Measurements from ENCODE around the gene COL24A1.
A peak's percentile ranks its signal among the peaks of the same experiment; 100 is the strongest.
"Not testable (repeated sequence)": the region's sequence is repeated elsewhere in the genome, so short reads cannot be mapped to it uniquely, and the experiment has no call there.

COL24A1 gene

DNA sequence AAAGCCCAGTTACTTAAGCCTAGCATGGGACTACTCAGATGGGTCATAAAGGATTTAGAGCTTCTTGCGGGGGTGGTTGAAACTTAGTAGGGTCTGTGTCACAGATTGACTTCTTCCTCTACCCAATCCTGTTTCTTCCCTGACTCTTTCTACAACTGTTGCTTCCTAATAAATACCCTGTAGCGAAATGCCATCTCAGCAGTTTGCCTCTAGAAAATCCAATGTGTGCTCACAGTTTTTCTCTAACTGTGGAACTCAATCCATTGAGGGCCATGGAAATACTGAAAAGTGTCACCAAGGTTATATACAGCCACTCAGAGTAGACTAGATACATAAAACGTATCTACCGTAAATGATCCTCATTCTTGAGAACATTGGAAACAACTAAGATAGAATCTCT is 217.7 kb downstream of the COL24A1 start:
- DNase-seq (ENCODE audit: low read depth), result no peak
- H3K4me3 ChIP-seq (ENCODE audit: low read depth, low read length), result no peak overlapping the region

DNA sequence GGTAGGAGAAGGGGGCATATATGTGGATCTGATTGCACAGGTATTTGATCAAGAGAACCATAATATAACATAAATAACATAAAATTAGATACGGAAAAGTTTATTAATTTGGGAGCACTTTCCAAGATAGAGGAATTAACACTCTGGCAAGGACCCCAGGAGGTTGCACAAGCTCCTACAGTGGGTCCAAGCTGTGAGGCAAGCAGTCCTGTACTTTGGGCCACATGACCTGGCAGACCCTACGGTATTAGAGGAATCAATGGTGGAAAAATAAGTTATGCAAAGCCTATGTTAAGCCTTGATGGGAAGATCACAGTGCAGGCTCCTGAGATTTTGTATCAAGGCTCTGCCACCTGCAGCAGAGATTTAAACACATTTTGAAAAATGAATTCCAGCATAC is 220.1 kb downstream of the COL24A1 start:
- no peak overlapping the region for H3K4me3 ChIP-seq (ENCODE audit: low read depth, low read length)
- no peak for DNase-seq (ENCODE audit: low read depth)

DNA sequence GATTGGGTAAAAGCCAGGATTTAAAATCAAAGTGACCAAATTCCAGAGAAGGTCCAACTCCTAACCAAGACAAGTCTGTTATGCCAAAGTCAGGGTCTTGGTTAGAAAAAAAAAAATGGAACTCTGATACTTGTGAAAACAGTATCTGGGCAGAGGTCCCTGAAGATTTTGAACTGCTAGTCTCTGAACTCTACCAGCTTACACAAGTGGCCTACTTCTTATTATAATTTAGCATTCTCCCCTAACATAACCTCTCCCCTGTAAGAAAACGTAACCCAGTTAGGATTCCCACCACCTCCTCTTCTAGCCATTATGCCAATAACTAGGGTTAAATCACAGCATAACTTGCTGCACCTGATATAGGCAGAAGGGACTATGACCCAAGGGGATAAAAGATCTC is 220.5 kb downstream of the COL24A1 start:
- no peak overlapping the region for H3K4me3 ChIP-seq (ENCODE audit: low read depth, low read length)
- DNase-seq (ENCODE audit: low read depth), result no peak

DNA sequence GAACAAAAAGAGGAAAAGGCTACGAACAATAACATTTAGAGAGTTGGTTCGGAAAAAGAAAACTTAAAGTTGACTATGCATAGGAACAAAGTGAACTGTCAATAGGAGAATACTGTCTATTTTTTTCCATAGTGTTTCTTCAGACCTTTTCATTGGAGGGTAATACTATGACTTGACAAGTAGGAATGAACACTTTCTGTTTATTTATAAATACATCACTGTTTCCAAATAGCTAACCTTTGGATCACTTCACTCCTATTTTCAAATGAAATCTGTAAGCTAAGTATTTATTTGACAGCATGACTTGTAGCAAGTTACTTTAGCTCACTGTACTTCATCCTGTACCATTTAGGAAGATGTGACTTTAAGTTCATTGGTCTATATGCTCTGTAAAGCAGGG is 221.3 kb downstream of the COL24A1 start:
- H3K4me3 ChIP-seq (ENCODE audit: low read depth, low read length), result no peak overlapping the region
- no peak for DNase-seq (ENCODE audit: low read depth)

DNA sequence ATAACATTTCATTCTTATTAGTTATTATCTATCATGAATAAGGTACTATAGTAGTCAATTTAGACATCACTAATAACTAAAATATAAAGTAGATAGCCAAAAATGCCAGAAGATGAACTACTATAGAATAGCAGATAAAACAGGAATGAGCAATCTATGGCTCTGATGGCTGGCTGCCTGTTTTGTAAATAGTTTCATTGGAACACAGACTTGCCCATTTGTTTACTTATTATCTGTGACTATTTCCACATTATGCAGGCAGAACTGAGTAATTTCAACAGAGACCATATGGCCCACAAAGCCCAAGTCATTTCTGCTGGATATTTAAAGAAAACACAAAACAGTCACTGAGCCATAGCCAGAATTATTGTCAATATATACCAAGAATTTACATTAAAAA is 222.1 kb downstream of the COL24A1 start:
- H3K4me3 ChIP-seq (ENCODE audit: low read depth, low read length), result no peak overlapping the region
- DNase-seq (ENCODE audit: low read depth), result no peak

DNA sequence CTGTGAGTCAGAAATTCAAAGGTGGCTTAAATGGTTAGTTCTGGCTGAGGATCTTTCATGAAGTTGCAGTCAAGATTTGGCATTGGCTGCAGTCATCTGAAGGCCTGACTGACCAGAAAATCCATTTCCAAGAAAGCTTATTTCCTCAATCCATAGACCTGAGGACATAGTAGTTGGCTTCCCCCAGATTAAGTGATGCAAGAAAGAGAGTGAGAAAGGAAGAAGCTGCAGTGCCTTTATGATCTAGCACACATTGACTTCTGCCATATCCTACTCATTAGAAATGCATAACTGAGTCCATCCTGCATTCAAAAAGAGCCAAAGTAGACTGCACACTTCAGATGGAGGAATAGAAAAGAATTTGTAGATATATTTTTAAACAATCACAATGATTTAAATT is 222.6 kb downstream of the COL24A1 start:
- no peak overlapping the region for H3K4me3 ChIP-seq (ENCODE audit: low read depth, low read length)
- DNase-seq (ENCODE audit: low read depth), result peak; percentile 3

DNA sequence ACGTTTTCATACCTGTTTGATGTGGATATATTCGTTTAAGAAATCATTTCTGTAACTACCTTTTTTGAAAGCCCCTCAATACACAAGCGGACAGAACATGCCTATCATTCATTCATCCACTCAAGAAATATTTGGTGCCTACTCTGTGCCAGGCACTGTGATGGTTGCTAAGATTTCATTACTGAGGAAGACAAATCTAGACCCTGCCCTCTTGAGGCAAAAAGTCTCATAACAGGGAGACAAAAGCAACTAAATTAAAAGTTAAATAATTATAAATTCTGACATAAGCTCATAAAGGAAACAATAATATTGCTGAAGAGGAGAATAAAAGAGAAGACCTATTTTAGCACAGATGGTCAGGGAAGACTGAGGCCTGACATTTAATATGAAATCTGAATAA is 244.8 kb downstream of the COL24A1 start:
- no peak for DNase-seq (ENCODE audit: low read depth)
- H3K4me3 ChIP-seq (ENCODE audit: low read depth, low read length), result no peak overlapping the region

DNA sequence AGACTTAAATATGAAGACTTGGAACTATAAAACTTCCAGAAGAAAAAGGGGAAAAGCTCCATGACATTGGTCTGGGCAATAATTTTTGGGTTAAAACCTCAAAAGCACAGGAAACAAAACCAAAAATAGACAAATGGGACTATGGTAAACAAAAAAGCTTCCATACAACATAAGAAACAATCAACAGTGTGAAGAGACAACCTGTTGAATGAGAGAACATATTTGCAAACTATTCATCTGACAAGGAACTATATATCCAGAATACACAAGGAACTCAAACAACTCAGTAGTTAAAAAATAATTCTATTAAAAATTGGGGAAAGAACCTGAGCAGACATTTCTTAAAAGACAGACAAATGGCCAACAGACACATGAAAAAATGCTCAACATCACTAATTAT is 255.7 kb downstream of the COL24A1 start:
- DNase-seq (ENCODE audit: low read depth), result no peak
- no peak overlapping the region for H3K4me3 ChIP-seq (ENCODE audit: low read depth, low read length)

DNA sequence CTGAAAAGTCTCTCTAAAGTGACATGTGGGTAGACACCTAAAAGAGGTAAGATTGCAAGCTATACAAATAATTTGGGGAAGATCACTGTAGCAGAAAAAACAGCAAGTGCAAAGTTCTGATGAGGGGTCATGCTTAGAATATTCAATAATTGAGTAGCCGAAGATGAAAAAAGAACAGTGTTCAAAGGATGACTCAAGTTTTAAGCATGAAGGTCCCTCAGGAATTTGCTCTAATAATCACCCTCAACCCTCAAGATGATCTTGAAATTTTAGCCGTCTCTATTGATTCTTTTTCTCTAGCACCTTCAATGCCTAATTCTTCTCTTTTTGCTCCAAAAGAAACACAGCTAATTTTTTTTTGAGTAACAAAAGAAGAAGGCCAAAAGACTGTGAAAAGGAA is 257.7 kb downstream of the COL24A1 start:
- no peak overlapping the region for H3K4me3 ChIP-seq (ENCODE audit: low read depth, low read length)
- no peak for DNase-seq (ENCODE audit: low read depth)

DNA sequence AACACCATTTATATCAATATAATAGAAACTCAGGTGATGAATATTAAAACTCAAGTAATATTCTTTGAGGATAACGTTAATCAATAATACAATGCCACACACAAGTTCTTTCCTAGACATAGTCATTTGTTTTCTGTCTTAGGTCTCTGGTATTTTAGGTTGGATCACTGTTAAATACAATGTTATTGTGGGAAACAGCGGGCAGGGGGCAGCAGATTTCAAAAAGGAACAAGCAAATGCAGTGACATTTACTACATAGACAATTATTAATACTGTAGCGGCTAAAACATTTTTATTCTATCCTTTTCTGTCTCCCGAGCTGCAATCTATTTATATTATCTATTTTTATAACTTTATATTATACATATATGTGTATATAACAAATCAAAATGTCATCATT is 261.9 kb downstream of the COL24A1 start:
- DNase-seq (ENCODE audit: low read depth), result no peak

DNA sequence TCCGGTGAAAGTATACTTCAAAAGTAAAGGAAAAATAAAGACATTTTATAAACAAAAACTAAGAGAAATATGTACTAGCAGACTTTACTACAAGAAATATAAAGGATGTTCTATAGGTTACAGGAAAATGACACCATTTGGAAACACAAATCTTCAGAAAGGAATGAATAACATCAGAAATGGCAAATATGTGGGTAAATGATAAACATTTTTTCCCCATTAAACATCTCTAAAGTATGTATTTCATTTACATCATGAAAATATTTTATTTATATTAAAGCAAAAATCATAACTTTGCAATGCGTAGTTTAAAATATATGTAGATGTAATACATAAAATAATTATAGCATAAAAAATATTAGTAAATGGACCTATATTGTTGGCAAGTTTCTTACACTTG is 264.2 kb downstream of the COL24A1 start:
- no peak for DNase-seq (ENCODE audit: low read depth)
- no peak overlapping the region for H3K4me3 ChIP-seq (ENCODE audit: low read depth, low read length)

More for the DNA sequence above, 261.9 kb downstream of the COL24A1 start:
- H3K4me3 ChIP-seq (ENCODE audit: low read depth, low read length), result no peak overlapping the region

DNA sequence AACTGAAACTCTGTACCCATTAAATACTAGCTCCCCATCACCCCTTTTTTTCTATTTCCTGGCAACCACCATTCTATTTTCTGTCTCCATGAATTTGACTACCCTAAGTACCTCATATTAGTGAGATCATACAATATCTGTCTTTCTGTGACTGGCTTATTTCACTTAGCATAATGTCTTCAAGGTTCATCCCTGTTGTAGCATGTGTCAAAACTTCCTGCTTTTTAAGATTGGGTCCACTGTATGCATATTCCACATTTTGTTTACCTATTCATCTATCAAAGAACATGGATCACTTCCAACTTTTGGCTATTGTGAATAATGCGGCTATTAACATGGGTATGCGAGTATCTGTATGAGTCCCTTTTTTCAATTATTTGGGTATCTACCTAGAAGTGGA is 266.7 kb downstream of the COL24A1 start:
- DNase-seq (ENCODE audit: low read depth), result no peak
- no peak overlapping the region for H3K4me3 ChIP-seq (ENCODE audit: low read depth, low read length)

DNA sequence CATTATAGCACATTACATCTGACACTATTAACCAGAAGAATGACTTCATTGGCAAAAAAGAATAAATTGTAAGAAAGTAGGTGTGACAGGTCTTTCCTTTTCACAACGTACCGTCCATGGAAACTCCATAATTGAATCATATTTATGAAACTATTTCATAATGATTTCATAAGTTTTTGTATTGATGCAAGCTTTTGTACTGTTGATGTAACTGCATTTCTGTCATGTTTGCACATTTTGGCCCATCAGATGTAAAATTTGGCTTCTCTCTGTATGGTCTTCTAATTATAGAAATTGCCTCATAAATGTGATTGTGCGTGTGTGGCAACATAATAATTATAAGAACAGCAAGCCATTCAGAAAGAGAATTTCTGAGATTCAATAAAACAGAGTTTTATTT is 267.7 kb downstream of the COL24A1 start:
- no peak for DNase-seq (ENCODE audit: low read depth)
- H3K4me3 ChIP-seq (ENCODE audit: low read depth, low read length), result no peak overlapping the region

DNA sequence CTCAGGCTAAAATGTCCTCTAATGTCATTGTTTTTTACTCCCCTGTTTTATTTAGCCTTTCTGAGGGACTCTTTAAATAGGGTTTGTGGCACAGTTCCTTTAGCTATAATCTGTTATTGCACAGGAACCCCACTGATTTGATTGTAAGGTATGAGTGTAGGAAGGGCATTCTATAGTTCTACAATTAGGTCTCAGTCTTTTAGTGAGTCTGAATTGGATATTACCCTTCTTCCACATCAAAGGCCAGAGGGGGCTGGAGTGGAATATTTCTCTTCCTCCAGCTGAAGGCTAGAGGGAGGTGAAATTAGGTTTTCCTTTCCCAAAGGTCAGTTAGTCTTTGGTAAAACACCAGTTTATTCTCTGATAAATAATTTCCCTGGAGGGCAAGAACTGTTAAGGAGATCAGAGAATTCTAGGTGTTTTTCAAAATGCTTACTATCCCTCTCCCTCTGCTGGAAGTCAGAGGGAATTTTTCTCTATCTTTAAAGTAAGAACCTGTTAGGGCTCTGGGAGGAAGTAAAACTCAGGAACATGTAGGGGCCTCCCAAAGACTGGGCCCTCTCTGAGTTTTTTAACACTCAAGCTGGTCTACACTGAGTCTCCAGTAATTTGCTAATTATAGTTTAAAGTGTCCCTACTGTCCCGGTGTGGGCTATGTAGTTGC is 272.1 kb downstream of the COL24A1 start:
- no peak overlapping the region for H3K4me3 ChIP-seq (ENCODE audit: low read depth, low read length)
- no peak for DNase-seq (ENCODE audit: low read depth)

DNA sequence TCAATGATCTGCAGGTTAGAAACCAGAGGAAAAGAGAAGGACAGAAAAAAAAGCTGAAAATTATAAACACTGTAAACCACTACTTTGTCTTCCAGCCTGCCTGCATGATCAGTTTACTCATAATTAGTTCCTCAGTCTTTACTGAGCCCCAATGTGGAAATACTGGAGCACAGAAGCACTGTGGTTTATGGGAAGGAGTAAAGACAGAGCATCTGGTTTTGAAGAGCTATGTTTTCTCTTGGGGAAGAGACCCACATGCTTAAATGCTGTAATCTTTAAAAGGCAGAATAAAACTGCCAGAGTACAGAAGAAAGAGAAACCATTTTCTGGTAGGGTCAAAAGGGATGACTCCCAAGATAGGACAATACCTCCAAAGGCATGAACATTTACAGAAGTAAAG is 289.4 kb downstream of the COL24A1 start:
- DNase-seq (ENCODE audit: low read depth), result no peak
- H3K4me3 ChIP-seq (ENCODE audit: low read depth, low read length), result no peak overlapping the region

DNA sequence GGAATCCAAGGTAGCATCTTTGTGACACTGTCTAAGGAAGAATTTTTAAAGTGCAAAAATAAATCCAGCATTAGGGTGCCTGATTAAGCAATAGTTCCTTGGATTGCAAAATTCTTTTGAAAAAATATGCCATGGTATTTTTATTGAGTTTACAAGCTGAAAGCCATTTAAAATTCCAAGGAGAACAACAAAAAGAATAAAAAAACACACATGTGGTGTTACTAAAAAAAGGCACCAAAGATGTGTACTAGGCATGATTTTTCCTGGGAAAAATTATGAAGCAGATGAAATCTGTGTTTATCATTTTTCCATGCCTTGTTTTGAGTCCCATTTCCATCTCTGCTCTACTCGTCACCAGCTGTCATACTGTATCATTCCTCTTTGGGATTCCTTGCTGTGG is 291.4 kb downstream of the COL24A1 start:
- no peak overlapping the region for H3K4me3 ChIP-seq (ENCODE audit: low read depth, low read length)
- no peak for DNase-seq (ENCODE audit: low read depth)

DNA sequence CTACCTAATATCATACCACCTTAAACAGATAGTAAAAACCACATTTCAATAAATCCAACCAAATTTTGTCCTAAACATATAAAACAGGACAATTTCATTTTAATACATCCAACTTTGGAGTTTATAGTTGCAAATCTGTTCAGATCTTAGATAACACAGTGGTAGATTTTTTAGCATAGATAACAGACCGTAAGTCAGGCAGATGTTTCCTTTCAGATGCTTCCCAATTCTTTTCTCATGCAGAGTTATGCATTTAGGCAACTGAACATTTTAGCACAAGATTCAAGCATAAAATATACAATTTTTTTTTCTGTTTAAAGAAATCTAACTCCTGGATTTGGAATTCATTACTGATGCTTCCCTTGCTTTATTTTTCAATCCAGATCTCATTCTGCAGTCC is 291.8 kb downstream of the COL24A1 start:
- DNase-seq (ENCODE audit: low read depth), result no peak
- no peak overlapping the region for H3K4me3 ChIP-seq (ENCODE audit: low read depth, low read length)

DNA sequence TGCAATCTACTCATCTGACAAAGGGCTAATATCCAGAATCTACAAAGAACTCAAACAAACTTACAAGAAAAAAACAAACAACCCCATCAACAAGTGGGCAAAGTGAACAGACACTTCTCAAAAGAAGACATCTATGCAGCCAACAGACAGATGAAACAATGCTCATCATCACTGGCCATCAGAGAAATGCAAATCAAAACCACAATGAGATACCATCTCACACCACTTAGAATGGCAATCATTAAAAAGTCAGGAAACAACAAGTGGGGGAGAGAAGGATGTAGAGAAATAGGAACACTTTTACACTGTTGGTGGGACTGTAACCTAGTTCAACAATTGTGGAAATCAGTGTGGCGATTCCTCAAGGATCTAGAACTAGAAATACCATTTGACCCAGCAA is 292.9 kb downstream of the COL24A1 start:
- H3K4me3 ChIP-seq (ENCODE audit: low read depth, low read length); DNase-seq (ENCODE audit: low read depth): not testable (repeated sequence)

DNA sequence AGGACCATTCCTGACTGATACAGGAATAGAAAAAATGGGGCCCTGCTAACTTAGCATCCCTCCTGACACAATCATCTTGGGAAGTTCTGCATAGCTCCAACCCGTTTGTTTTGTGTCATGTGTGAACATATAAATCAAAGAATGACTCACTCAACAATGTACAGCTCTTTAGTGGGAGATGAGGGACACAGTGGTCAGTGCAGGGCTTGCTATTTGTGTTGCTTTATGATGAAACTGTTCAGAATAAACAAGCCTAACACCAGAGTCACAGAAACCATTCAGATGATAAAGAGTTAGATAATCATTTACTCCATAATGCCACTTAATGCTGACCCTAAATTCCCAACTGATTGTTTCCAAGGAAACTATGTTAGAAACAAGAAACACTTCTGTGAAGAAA is 294.1 kb downstream of the COL24A1 start:
- H3K4me3 ChIP-seq (ENCODE audit: low read depth, low read length), result no peak overlapping the region
- peak; percentile 45 for DNase-seq (ENCODE audit: low read depth)

DNA sequence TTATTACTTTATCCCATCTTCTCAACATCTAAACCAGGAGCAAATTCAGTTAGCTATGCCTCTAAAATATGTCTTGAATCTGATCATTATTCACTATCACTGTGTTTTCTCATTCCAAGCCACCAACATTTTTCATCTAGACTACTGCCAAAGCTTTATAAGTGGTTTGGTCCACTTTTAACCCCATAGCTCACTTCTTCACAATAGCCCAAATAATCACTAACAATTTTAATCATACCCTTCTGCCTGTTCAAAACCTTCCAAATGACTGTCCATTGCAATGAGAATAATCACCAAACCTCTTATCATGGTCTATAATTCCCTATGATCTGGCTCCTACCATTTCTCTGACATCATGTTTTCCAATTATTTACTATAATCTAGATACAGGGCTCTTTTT is 298.6 kb downstream of the COL24A1 start:
- DNase-seq (ENCODE audit: low read depth), result no peak
- no peak overlapping the region for H3K4me3 ChIP-seq (ENCODE audit: low read depth, low read length)

DNA sequence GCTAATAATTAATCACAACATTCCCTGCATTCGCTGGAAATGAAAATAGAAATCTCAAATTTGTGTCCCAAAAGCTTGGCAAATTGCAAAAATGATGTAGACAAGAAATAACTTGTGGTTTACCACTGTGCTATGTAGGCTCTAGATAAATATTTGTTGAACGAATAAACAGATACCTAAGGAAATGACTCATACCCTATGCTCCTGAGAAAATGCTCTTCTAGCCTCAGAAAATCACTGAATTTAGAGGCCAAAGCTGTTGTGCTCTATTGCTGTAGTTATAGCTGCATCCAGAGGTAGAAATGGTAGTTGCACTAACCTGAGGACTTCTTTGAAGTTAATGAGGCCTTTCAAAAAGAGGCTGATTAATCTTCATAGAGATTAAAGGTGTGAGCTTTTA is 306.3 kb downstream of the COL24A1 start:
- DNase-seq (ENCODE audit: low read depth), result peak; percentile 73

DNA sequence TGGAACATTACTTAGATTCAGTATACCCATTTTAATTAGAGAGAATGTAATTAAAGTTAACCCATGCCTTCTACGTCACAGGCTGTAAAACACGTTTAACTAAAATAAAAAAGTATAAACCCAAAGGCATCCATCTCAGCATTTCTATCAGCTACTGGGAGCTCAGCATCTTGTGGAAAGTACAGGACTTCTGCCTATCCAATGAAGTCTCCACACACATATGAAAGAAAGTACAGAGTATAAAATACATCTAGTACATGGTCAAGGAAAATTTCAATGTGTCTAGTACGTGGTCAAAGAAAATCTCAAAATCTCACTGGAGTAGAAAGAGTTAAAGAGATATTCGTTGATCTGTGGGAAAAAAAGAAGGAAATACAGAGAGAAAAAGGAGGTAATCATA is 306.9 kb downstream of the COL24A1 start:
- no peak overlapping the region for H3K4me3 ChIP-seq (ENCODE audit: low read depth, low read length)
- no peak for DNase-seq (ENCODE audit: low read depth)

More for the DNA sequence above, 306.3 kb downstream of the COL24A1 start:
- H3K4me3 ChIP-seq (ENCODE audit: low read depth, low read length), result no peak overlapping the region
